SJSA1 (cell line): ENCODE measurements around the gene LRRC56. TPM values are rescaled to one million over a fixed set of nuclear protein-coding genes. Genes with fewer than 3 reads are reported as not detected.
A peak's percentile ranks its signal among the peaks of the same experiment; 100 is the strongest.

Experiments used
- DNase-seq, 2 experiments: peaks; one replicate each; pipeline ENCODE4 v3.0.0-alpha.2; 2015 to 2020; ENCODE audit warnings: low spot score in 2 of 2, low read depth in 1 of 2
- H3K27ac ChIP-seq: fragments of 250-450 bp; sonication (Bioruptor Pico); 2 replicates; pipeline ENCODE4 v1.5.1; 2020; ENCODE audit warnings: mild to moderate bottlenecking, moderate library complexity
- H3K27me3 ChIP-seq: fragments of 250-450 bp; sonication (Bioruptor Pico); replicated peaks from 2 replicates; pipeline ENCODE4 v1.5.1; 2020; ENCODE audit warnings: mild to moderate bottlenecking, moderate library complexity
- H3K36me3 ChIP-seq: fragments of 250-450 bp; sonication (Bioruptor Pico); 2 replicates; pipeline ENCODE4 v1.5.1; 2020; ENCODE audit warnings: mild to moderate bottlenecking
- H3K4me1 ChIP-seq: fragments of 250-450 bp; sonication (Bioruptor Pico); replicated peaks from 2 replicates; pipeline ENCODE4 v1.6.1; 2021; ENCODE audit warnings: mild to moderate bottlenecking
- H3K4me3 ChIP-seq: fragments of 250-450 bp; sonication (Bioruptor Pico); 2 replicates; pipeline ENCODE4 v1.5.1; 2020; ENCODE audit warnings: mild to moderate bottlenecking
- H3K9me3 ChIP-seq: fragments of 250-450 bp; sonication (Bioruptor Pico); replicated peaks from 2 replicates; pipeline ENCODE4 v1.5.1; 2020; ENCODE audit warnings: mild to moderate bottlenecking
- total RNA-seq: library from RNA; depleted of rRNA; stranded (reverse); fragments of >200 nt; shearing (Covaris generic); gene quantifications from 2 replicates; pipeline ENCODE4 v1.2.3, GENCODE V29; 2014

The LRRC56 gene
- total RNA-seq, 1 experiment from 2014 or later = 0.05 TPM

- Histone ChIP-seq H3K9me3 (no peaks in the 10 kb centered on the region), H3K4me1 (no peaks in the 10 kb centered on the region), H3K4me3 (no peak overlapping the region), H3K27ac (no peak overlapping the region), H3K27me3 (no peaks in the 10 kb centered on the region), H3K36me3 (no peaks in the 10 kb centered on the region)
- no peak for DNase-seq
Observed at GRCh38 chr11:521177-521688, 16.1 kb upstream of the LRRC56 start.

- no peak overlapping the region for H3K27ac ChIP-seq
- H3K9me3 ChIP-seq = no peaks in the 10 kb centered on the region
- H3K36me3 ChIP-seq = no peaks in the 10 kb centered on the region
- no peak overlapping the region for H3K4me3 ChIP-seq
- no peaks in the 10 kb centered on the region for H3K27me3 ChIP-seq
- DNase-seq = no peak
- no peaks in the 10 kb centered on the region for H3K4me1 ChIP-seq
Observed at GRCh38 chr11:526192-526591, 11.1 kb upstream of the LRRC56 start.

GRCh38 chr11:528166-528814 is 9.0 kb upstream of the LRRC56 start:
- Histone ChIP-seq H3K27me3 (no peaks in the 10 kb centered on the region), H3K36me3 (peaks cover 11% of the 10 kb centered on the region), H3K4me1 (no peaks in the 10 kb centered on the region), H3K4me3 (no peak overlapping the region), H3K27ac (no peak overlapping the region), H3K9me3 (no peaks in the 10 kb centered on the region)
- DNase-seq = no peak

DNA sequence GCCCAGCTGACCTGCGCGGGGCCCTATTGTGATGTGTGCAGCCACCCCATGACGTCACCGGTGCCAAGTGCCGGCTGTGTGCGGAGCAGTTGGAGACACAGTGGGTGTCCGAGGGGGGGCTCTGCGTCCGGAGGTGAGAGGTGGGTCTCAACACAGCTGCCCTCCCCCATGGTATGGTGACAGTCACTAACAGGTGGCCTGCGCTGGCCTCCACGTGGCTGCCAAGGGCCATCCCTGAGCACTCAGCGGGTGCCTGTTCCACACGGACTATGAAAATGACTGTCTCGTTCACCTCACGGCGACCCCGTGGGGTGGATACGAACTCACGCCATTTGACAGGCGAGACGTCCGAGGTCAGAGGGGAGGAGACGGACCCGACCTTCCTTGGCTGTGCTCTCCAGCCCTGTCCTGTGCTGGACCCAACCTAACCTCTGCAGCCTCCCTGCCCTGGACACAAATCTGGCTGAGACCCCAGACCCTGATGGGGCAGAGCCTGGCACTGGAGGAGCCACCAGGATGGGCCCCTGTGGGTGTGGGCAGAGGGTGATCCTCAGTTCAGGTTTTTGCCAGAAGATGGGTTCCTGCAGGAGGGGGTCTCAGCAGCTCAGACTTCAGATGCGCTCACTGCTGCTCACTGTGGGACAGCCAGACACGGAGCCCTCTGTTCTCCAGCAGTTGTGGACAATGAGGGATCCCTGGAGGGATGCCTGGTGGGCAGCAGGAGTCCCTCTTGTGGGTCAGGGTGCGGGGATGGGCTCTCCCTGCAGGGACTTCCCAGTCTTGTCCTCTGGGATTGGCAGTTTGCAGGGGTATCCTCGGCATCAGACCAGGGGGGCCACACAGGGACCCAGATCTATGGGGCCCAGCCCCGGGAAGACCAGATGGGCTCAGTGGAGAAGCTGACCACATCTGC is 8.3 kb upstream of the LRRC56 start:
- Histone ChIP-seq H3K9me3 (no peaks in the 10 kb centered on the region), H3K27ac (no peak overlapping the region), H3K36me3 (peaks cover 16% of the 10 kb centered on the region), H3K27me3 (no peaks in the 10 kb centered on the region), H3K4me3 (no peak overlapping the region), H3K4me1 (no peaks in the 10 kb centered on the region; the same call in 1 of the 2 replicates)
- no peak for DNase-seq

- peaks cover 19% of the 10 kb centered on the region for H3K36me3 ChIP-seq
- H3K4me3 ChIP-seq = no peak overlapping the region
- H3K4me1 ChIP-seq = peaks cover 5% of the 10 kb centered on the region
- no peaks in the 10 kb centered on the region for H3K9me3 ChIP-seq
- DNase-seq = no peak
- H3K27ac ChIP-seq = no peak overlapping the region
- H3K27me3 ChIP-seq = no peaks in the 10 kb centered on the region
Observed at GRCh38 chr11:529728-530411, 7.5 kb upstream of the LRRC56 start.

- Histone ChIP-seq H3K4me3 (no peak overlapping the region), H3K27me3 (no peaks in the 10 kb centered on the region), H3K36me3 (peaks cover 19% of the 10 kb centered on the region), H3K27ac (no peak overlapping the region), H3K4me1 (peaks cover 9% of the 10 kb centered on the region), H3K9me3 (no peaks in the 10 kb centered on the region)
- no peak for DNase-seq
Observed at GRCh38 chr11:530960-531831, 6.1 kb upstream of the LRRC56 start.

DNA sequence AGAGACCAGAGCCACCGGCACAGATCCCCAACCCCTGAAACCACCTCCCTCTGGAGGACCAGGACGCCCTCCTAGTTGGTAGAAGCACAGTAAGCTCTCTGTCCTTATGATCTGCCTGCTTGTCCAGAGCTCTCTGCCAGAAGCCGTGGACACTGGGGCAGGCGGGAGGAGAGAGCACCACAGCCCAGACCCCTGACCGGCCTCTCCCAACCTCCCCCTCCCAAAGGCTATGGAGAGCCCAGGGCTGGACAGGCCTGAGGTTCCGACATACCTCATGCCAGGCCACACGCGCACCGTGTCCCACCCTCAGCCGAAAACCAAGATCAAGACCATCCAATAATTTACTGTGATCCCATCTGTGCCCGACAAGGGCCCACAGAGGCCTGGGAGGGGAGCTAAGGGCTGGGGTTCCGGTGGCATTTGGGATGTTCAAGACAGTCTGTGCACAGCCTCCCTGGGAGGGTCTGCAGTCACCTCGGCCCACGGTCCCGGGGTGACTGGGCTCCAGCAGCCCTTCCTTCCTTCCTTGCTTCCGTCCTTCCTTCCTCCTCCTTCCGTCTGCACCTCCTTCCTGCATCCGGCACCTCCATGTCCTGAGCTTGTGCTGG is 5.3 kb upstream of the LRRC56 start:
- DNase-seq = no peak
- Histone ChIP-seq H3K36me3 (peaks cover 19% of the 10 kb centered on the region), H3K4me1 (peaks cover 10% of the 10 kb centered on the region), H3K9me3 (no peaks in the 10 kb centered on the region; the same call in 1 of the 2 replicates), H3K4me3 (no peak overlapping the region), H3K27ac (no peak overlapping the region), H3K27me3 (no peaks in the 10 kb centered on the region)

DNA sequence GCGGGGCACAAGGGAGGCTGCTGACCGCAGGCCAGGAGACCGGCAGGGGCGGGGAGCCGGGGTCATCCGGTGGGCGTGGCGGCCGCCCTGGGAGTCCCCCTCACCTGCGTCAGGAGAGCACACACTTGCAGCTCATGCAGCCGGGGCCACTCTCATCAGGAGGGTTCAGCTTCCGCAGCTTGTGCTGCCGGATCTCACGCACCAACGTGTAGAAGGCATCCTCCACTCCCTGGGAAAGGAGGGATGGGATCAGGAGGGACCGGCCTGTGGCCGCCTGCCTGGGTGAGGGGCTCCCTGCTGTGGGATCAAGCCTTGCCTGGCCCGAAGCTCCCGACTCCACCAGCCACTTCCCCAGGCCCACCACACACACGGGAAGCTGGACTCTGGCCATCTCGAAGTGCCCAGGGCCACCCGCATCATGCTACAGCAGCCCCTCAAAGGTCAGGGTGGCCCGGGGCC is 4.8 kb upstream of the LRRC56 start:
- no peak overlapping the region for H3K27ac ChIP-seq
- H3K4me1 ChIP-seq = peaks cover 15% of the 10 kb centered on the region
- H3K36me3 ChIP-seq = peaks cover 19% of the 10 kb centered on the region
- no peaks in the 10 kb centered on the region; the same call in 1 of the 2 replicates for H3K9me3 ChIP-seq
- DNase-seq = no peak
- no peaks in the 10 kb centered on the region for H3K27me3 ChIP-seq
- H3K4me3 ChIP-seq = no peak overlapping the region

GRCh38 chr11:532986-533585 is 4.2 kb upstream of the LRRC56 start:
- Histone ChIP-seq H3K4me3 (no peak overlapping the region), H3K27me3 (no peaks in the 10 kb centered on the region), H3K4me1 (peaks cover 16% of the 10 kb centered on the region), H3K36me3 (peaks cover 19% of the 10 kb centered on the region), H3K27ac (no peak overlapping the region), H3K9me3 (no peaks in the 10 kb centered on the region; the same call in 1 of the 2 replicates)
- DNase-seq = no peak

DNA sequence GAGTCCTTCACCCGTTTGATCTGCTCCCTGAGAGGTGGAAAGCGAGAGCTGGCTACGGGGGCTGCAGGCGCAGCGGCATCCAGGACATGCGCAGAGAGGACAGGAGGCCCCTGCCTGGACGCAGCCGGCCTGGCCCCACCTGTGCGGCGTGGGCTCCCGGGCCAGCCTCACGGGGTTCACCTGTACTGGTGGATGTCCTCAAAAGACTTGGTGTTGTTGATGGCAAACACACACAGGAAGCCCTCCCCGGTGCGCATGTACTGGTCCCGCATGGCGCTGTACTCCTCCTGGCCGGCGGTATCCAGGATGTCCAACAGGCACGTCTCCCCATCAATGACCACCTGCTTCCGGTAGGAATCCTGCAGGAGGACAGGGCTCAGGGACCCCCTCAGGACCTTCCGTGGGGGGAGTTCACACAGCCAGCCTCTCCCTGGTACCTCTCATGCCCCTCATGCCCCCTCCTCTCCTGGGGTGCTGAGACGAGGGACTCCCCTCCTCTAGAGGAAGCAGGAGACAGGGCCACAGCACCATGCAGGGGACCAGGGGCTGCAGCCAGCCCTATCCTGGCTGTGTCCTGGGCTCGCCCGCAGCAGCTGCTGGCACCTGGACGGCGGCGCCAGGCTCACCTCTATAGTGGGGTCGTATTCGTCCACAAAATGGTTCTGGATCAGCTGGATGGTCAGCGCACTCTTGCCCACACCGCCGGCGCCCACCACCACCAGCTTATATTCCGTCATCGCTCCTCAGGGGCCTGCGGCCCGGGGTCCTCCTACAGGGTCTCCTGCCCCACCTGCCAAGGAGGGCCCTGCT is 3.5 kb upstream of the LRRC56 start:
- H3K4me3 ChIP-seq = peak overlapping the region; percentile 57
- peaks cover 16% of the 10 kb centered on the region for H3K4me1 ChIP-seq
- no peaks in the 10 kb centered on the region for H3K27me3 ChIP-seq
- DNase-seq = no peak
- H3K36me3 ChIP-seq = peaks cover 19% of the 10 kb centered on the region
- no peaks in the 10 kb centered on the region; the same call in 1 of the 2 replicates for H3K9me3 ChIP-seq
- no peak overlapping the region for H3K27ac ChIP-seq

- Histone ChIP-seq H3K27ac (no peak overlapping the region), H3K27me3 (no peaks in the 10 kb centered on the region), H3K9me3 (no peaks in the 10 kb centered on the region; the same call in 1 of the 2 replicates), H3K36me3 (peaks cover 19% of the 10 kb centered on the region), H3K4me1 (peaks cover 16% of the 10 kb centered on the region), H3K4me3 (peak overlapping the region; percentile 57)
- DNase-seq = peak; percentile 17 to 26
Observed at GRCh38 chr11:534396-535209, 2.7 kb upstream of the LRRC56 start.
